GM12878 (cell line): Measurements from ENCODE around the gene LIPG. TPM values are rescaled to one million over a fixed set of nuclear protein-coding genes. Genes with fewer than 3 reads are reported as not detected.

Source experiments
- ATAC-seq: fragments of 200-7000 bp; cut with Tn5 transposase; 3 replicates; pipeline ENCODE4 v1.9.1; 2020; ENCODE audit warnings: mild to moderate bottlenecking, moderate library complexity
- BruUV-seq: library from RNA; stranded (reverse); fragments of 400-500 nt; replicated peaks from 2 replicates; lab custom pipeline; 2021; lab: Mats Ljungman, UMichigan
- CTCF ChIA-PET: fragments of 300-600 bp; sonication (Branson Sonifier 250); formaldehyde crosslinking; extraction: SDS; loops from one replicate; lab custom pipeline; 2021; ENCODE audit warnings: inconsistent platforms; lab: Yijun Ruan, JAX
- POLR2A ChIA-PET: fragments of 350-600 bp; formaldehyde crosslinking; extraction: SDS; loops from one replicate; lab custom pipeline; 2021; ENCODE audit warnings: inconsistent platforms; lab: Charles Lee
- RAD21 ChIA-PET: fragments of 300-600 bp; sonication (Branson Sonifier 250); formaldehyde crosslinking; loops from one replicate; lab custom pipeline; 2023; ENCODE audit warnings: antibody characterized with exemption; ENCODE audit not compliant: unreplicated experiment; lab: Charles Lee
- SMC1A ChIA-PET: fragments of 300-600 bp; sonication (Branson Sonifier 250); formaldehyde crosslinking; loops from one replicate; lab custom pipeline; 2023; ENCODE audit not compliant: unreplicated experiment, uncharacterized antibody; lab: Charles Lee
- DNase-seq: peaks from one replicate; pipeline ENCODE4 v3.0.0-alpha.2; 2011; ENCODE audit warnings: low read depth, low spot score
- FAIRE-seq: peaks from 3 replicates; lab custom pipeline; 2011; peaks lifted over from hg19 to GRCh38; lab: Jason Lieb, UNC
- H2AFZ ChIP-seq: 2 replicates; pipeline ENCODE4 v1.6.0; 2011; ENCODE audit warnings: low read depth, low read length, control low read depth; ENCODE audit not compliant: control insufficient read depth
- H3K27ac ChIP-seq: 2 replicates; pipeline ENCODE4 v1.5.1; 2011; ENCODE audit warnings: control low read depth; ENCODE audit not compliant: control insufficient read depth, insufficient read depth
- H3K27me3 ChIP-seq, 2 experiments: replicated peaks in 1 of 2; 2 replicates each; pipeline versions ENCODE4 v1.6.0 to v1.6.1; 2011; ENCODE audit warnings: low read length in 1 of 2; ENCODE audit not compliant: control insufficient read depth in 2 of 2, insufficient read depth in 2 of 2
- H3K36me3 ChIP-seq, 2 experiments: 2 replicates each; pipeline ENCODE4 v1.5.1; 2011; ENCODE audit warnings: low read length in 1 of 2; ENCODE audit not compliant: control insufficient read depth in 2 of 2, insufficient read depth in 2 of 2
- H3K4me1 ChIP-seq: 2 replicates; pipeline ENCODE4 v1.6.1; 2011; ENCODE audit warnings: mild to moderate bottlenecking, low read length, moderate library complexity, mixed read lengths; ENCODE audit not compliant: control insufficient read depth, insufficient read depth
- H3K4me2 ChIP-seq: 2 replicates; pipeline ENCODE4 v1.6.0; 2011; ENCODE audit warnings: control low read depth; ENCODE audit not compliant: control insufficient read depth, insufficient read depth
- H3K4me3 ChIP-seq: fragments of 200-600 bp; sonication (generic); 2 replicates; pipeline ENCODE4 v1.5.1; 2016
- H3K79me2 ChIP-seq: 2 replicates; pipeline ENCODE4 v1.6.0; 2011; ENCODE audit warnings: low read length; ENCODE audit not compliant: control insufficient read depth, insufficient read depth
- H3K9ac ChIP-seq: 2 replicates; pipeline ENCODE4 v1.8.0; 2011; ENCODE audit warnings: low read length, control low read depth, mixed read lengths; ENCODE audit not compliant: control insufficient read depth, insufficient read depth
- H3K9me3 ChIP-seq: replicated peaks from 3 replicates; pipeline ENCODE4 v1.5.1; 2011; ENCODE audit warnings: mild to moderate bottlenecking, low read length; ENCODE audit not compliant: control insufficient read depth, insufficient read depth
- H4K20me1 ChIP-seq: 2 replicates; pipeline ENCODE4 v1.6.0; 2011; ENCODE audit not compliant: control insufficient read depth, insufficient read depth
- ATF2 ChIP-seq: IDR thresholded peaks from 2 replicates; pipeline ENCODE4 v1.6.1; 2012; ENCODE audit warnings: low read length, inconsistent platforms
- CEBPZ ChIP-seq: fragments of 150-350 bp; IDR thresholded peaks from 2 replicates; pipeline ENCODE4 v1.6.1; 2016; ENCODE audit warnings: low read depth, low read length
- CHD1 ChIP-seq: IDR thresholded peaks from 2 replicates; pipeline ENCODE4 v1.6.1; 2012; ENCODE audit warnings: low read depth, low read length, improper control_type of control experiment
- CHD2 ChIP-seq: IDR thresholded peaks from 2 replicates; pipeline ENCODE4 v1.6.1; 2011; ENCODE audit warnings: low read depth, low read length, improper control_type of control experiment, borderline replicate concordance
- DPF2 ChIP-seq: fragments of 450-650 bp; IDR thresholded peaks from 2 replicates; pipeline ENCODE4 v1.6.1; 2017; ENCODE audit warnings: mild to moderate bottlenecking
- E2F8 ChIP-seq: fragments of 450-650 bp; IDR thresholded peaks from 2 replicates; pipeline ENCODE4 v1.6.1; 2018; ENCODE audit warnings: mild to moderate bottlenecking, low read depth, moderate library complexity; ENCODE audit not compliant: partially characterized antibody
- EZH2 ChIP-seq: IDR thresholded peaks from 2 replicates; pipeline ENCODE4 v1.6.1; 2012; ENCODE audit warnings: low read depth, mild to moderate bottlenecking, control low read depth, inconsistent platforms, low read length, borderline replicate concordance; ENCODE audit not compliant: control insufficient read depth
- HDAC2 ChIP-seq: fragments of 200-600 bp; sonication (generic); IDR thresholded peaks from 2 replicates; pipeline ENCODE4 v1.6.1; 2017
- IRF3 ChIP-seq: fragments of 450-650 bp; IDR thresholded peaks from 2 replicates; pipeline ENCODE4 v1.6.1; 2014; ENCODE audit warnings: mild to moderate bottlenecking
- NFYA ChIP-seq: IDR thresholded peaks from 2 replicates; pipeline ENCODE4 v1.6.1; 2011; ENCODE audit warnings: low read depth, mild to moderate bottlenecking, low read length, improper control_type of control experiment, borderline replicate concordance
- PAX8 ChIP-seq: fragments of 450-650 bp; IDR thresholded peaks from 2 replicates; pipeline ENCODE4 v1.6.1; 2017; ENCODE audit warnings: mild to moderate bottlenecking, moderate library complexity
- RCOR1 ChIP-seq: conservative IDR thresholded peaks from 2 replicates; pipeline ENCODE4 v1.6.1; 2012; ENCODE audit warnings: low read depth, low read length, improper control_type of control experiment
- SIN3A ChIP-seq: IDR thresholded peaks from 2 replicates; pipeline ENCODE4 v1.6.1; 2012; ENCODE audit warnings: low read depth, low read length, improper control_type of control experiment
- SREBF1 ChIP-seq: IDR thresholded peaks from 2 replicates; pipeline ENCODE4 v1.6.1; 2012; ENCODE audit warnings: mild to moderate bottlenecking, low read length
- TCF7 ChIP-seq: IDR thresholded peaks from 2 replicates; pipeline ENCODE4 v1.6.1; 2014; ENCODE audit warnings: antibody characterized with exemption, borderline replicate concordance
- ZNF384 ChIP-seq: IDR thresholded peaks from 2 replicates; pipeline ENCODE4 v1.6.1; 2012; ENCODE audit warnings: low read depth, mild to moderate bottlenecking, low read length, improper control_type of control experiment, borderline replicate concordance
- WGBS: methylation state at CpG from one replicate; pipeline ENCODE4 v1.1.6; 2016; ENCODE audit warnings: low lambda C conversion rate; ENCODE audit not compliant: insufficient replicate concordance, insufficient coverage; ENCODE audit errors: missing lambda C conversion rate; 5-methylcytosine and 5-hydroxymethylcytosine counted together
- in situ Hi-C: fragments of 300-500 bp; cut with MboI; formaldehyde crosslinking; loops from 9 replicates; pipeline ENCODE4 v1.14.3; 2018; ENCODE audit warnings: mixed read lengths
- intact Hi-C: fragments of 100-400 bp; cut with micrococcal nuclease; formaldehyde crosslinking; loops from one replicate; pipeline ENCODE4 v1.14.2; 2022; ENCODE audit not compliant: unreplicated experiment
- polyA plus RNA-seq, 11 experiments: library from polyadenylated mRNA; depleted of rRNA in 4 of 11; unstranded in 6 of 11; stranded (reverse) in 5 of 11; fragments of >200 nt; fragmentation: Nextera tagmentation in 4 of 11; fragmentation: Illumina TruSeq in 1 of 11; extraction: Ambion mirVana in 4 of 11; extraction: Trizol in 1 of 11; gene quantifications; 1 replicate in 1 of 11; 2 replicates in 10 of 11; pipeline versions ENCODE4 v1.2.1 to v1.2.3, GENCODE V29; 2011 to 2016; ENCODE audit warnings: inconsistent platforms in 2 of 11, missing spikeins in 2 of 11, low read depth in 1 of 11
- total RNA-seq, 4 experiments: library from RNA; depleted of rRNA in 3 of 4; stranded (reverse); fragments of >200 nt in 3 of 4; fragmentation: Illumina TruSeq in 1 of 4; extraction: Trizol in 1 of 4; gene quantifications; 2 replicates each; pipeline versions ENCODE4 v1.2.1 to v1.2.3, GENCODE V29; 2013 to 2021

The LIPG gene
- total and polyA plus RNA-seq, 10 of the 15 experiments (the other 5 are each of a cell fraction or from before 2014, with no cell fraction given), result 0.04 to 0.55 (median 0.18) TPM; not detected in 1

GRCh38 chr18:49582579-49582978, 20.7 kb downstream of the LIPG start (continued):
- TF ChIP-seq CEBPZ (no peak), ATF2 (no peak), PAX8 (no peak), CHD1 (no peak)
- TF ChIP-seq, all 136 proteins: peak for 0

- Histone ChIP-seq H3K27me3 (peaks cover 2 to 4% of the 10 kb centered on the region in 2 experiments; a peak in 3 of 4 replicates), H3K9me3 (no peaks in the 10 kb centered on the region), H2AFZ (no peak overlapping the region), H3K4me2 (no peak overlapping the region), H3K36me3 (no peaks in the 10 kb centered on the region), H3K4me1 (no peaks in the 10 kb centered on the region), H3K9ac (no peak overlapping the region), H4K20me1 (no peaks in the 10 kb centered on the region), H3K4me3 (no peak overlapping the region), H3K27ac (no peak overlapping the region)
- ChIA-PET SMC1A (no interaction called here), POLR2A (no interaction called here), CTCF (no interaction called here), RAD21 (no interaction called here)
- WGBS, result 0% methylated on average over 3 of the region's 3 CpGs
- no peak for DNase-seq
- intact Hi-C loops, result no loop called here
- in situ Hi-C loops, result no loop called here
- BruUV-seq, result no TSS peak
- FAIRE-seq, result no peak
- ATAC-seq, result no peak
- no peak for TF ChIP-seq ZNF384
- TF ChIP-seq NFYA, result no peak
- TF ChIP-seq RCOR1, result no peak
- no peak for TF ChIP-seq EZH2
- no peak for TF ChIP-seq DPF2
- TF ChIP-seq E2F8, result no peak
- no peak for TF ChIP-seq SREBF1
- TF ChIP-seq TCF7, result no peak
- TF ChIP-seq IRF3, result no peak
- TF ChIP-seq SIN3A, result no peak
- TF ChIP-seq CHD2, result no peak
- no peak for TF ChIP-seq HDAC2
- TF ChIP-seq, all 136 proteins: peak for 0
- H3K79me2 ChIP-seq, result no peaks in the 10 kb centered on the region
Observed at GRCh38 chr18:49584394-49584793, 22.5 kb downstream of the LIPG start.
